NCI-H460 (cell line): Measurements from ENCODE around the gene KAT7. TPM values are rescaled to one million over a fixed set of nuclear protein-coding genes. Genes with fewer than 3 reads are reported as not detected.
"Not testable (repeated sequence)": the region's sequence is repeated elsewhere in the genome, so short reads cannot be mapped to it uniquely, and the experiment has no call there.

Source experiments
- DNase-seq: peaks from one replicate; pipeline ENCODE4 v3.0.0-alpha.2; 2016; ENCODE audit warnings: low read depth; ENCODE audit errors: extremely low read depth
- polyA plus RNA-seq: library from polyadenylated mRNA; depleted of rRNA; stranded (reverse); fragments of >200 nt; gene quantifications from 2 replicates; pipeline ENCODE4 v1.2.3, GENCODE V29; 2014; cell fraction: nucleus; rRNA removed
- total RNA-seq: library from RNA; depleted of rRNA; stranded (reverse); fragments of >200 nt; shearing (Covaris generic); gene quantifications from 2 replicates; pipeline ENCODE4 v1.2.3, GENCODE V29; 2014; rRNA removed

The KAT7 gene
- total RNA-seq = 31.2 and 36.5 TPM in 2 replicates
- 14.0 and 15.0 TPM in 2 replicates for polyA plus RNA-seq

GRCh38 chr17:49788478-49789242 lies at the start of gene KAT7:
Gene KAT7, plus strand, starts transcription at chr17:49788681. Its CDS starts 154 bp downstream, at chr17:49788835.
- DNase-seq = peak; percentile 100

GRCh38 chr17:49739641-49740271 lies 48.7 kb upstream of the KAT7 start:
- DNase-seq = no peak

- DNase-seq = no peak
Observed at GRCh38 chr17:49741009-49741691, 47.3 kb upstream of the KAT7 start.

GRCh38 chr17:49741692-49742076 lies 46.8 kb upstream of the KAT7 start:
- DNase-seq = no peak

- no peak for DNase-seq
Observed at GRCh38 chr17:49742166-49742638, 46.3 kb upstream of the KAT7 start.

- no peak for DNase-seq
Observed at GRCh38 chr17:49745175-49746139, 43.0 kb upstream of the KAT7 start.

- DNase-seq = no peak
Observed at GRCh38 chr17:49746791-49747490, 41.5 kb upstream of the KAT7 start.

GRCh38 chr17:49747632-49748031 lies 40.8 kb upstream of the KAT7 start:
- DNase-seq = no peak

GRCh38 chr17:49748223-49748622 lies 40.3 kb upstream of the KAT7 start:
- DNase-seq = no peak

- no peak for DNase-seq
Observed at GRCh38 chr17:49748791-49749190, 39.7 kb upstream of the KAT7 start.

- no peak for DNase-seq
Observed at GRCh38 chr17:49749730-49750129, 38.8 kb upstream of the KAT7 start.

- no peak for DNase-seq
Observed at GRCh38 chr17:49752508-49752907, 36.0 kb upstream of the KAT7 start.

GRCh38 chr17:49753959-49754391 lies 34.5 kb upstream of the KAT7 start:
- no peak for DNase-seq

- DNase-seq = no peak
Observed at GRCh38 chr17:49755663-49756283, 32.7 kb upstream of the KAT7 start.

GRCh38 chr17:49756323-49757150 lies 31.9 kb upstream of the KAT7 start:
- DNase-seq = no peak

GRCh38 chr17:49757151-49757777 lies 31.2 kb upstream of the KAT7 start:
- DNase-seq = no peak

- DNase-seq = not testable (repeated sequence)
Observed at GRCh38 chr17:49758464-49759010, 29.9 kb upstream of the KAT7 start.
